GM10266 (cell line): ENCODE measurements around the gene TTLL9.

Experiments
- DNase-seq: peaks from one replicate; pipeline ENCODE4 v3.0.0; 2012; ENCODE audit errors: extremely low spot score
- CTCF ChIP-seq: IDR thresholded peaks from 2 replicates; pipeline ENCODE4 v1.5.1; 2012; ENCODE audit warnings: mild to moderate bottlenecking, low read depth; ENCODE audit not compliant: control insufficient read depth, insufficient read depth; ENCODE audit errors: missing control alignments

TTLL9 gene

GRCh38 chr20:31838646-31839292 is 31.7 kb upstream of the TTLL9 start:
- no peak for TF ChIP-seq CTCF
- DNase-seq = no peak

GRCh38 chr20:31839782-31840487 is 30.5 kb upstream of the TTLL9 start:
- DNase-seq = no peak
- no peak for TF ChIP-seq CTCF

DNA sequence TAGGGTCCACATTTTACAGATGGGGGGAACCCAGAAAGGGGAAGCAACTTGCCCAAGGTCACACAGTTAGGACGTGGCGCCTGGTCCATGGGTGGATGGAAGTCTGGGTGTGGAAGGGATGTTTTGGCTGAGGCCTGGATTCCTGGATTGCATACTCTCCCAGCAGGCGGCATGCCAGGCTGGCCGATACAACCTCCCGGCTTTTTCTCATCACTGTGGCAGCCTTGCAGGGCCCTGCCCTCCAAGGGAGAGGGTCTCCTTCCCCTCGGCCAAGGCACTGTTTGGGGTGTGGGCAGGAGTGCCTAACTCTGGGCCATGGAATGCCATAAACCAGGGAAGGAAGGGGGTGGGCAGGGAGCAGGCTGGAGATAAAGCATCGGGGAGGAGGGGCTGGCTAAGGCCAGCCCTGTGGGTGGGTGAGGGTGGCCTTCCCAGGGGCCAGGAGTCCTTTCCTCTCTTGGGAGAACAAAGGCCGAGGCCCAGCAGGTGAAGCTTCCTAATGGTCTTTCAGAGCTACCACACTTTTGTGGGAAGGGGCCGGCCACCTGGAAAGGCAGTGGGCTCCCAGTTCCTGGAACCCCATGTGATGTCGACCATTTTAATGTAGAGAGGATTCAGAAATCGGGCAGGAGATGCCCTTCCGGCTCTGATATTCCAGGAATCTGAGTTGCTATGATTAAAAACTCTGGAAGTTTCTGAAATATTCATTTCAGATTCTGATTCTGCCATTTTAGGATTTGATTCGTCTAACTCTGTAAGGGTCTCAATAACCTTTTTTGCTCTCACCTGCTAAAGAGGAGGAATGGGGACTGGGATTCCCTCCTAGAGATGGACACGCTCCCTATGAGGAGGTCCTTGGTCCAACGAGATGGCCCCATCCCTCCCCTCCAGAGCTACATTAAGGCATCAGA is 29.3 kb upstream of the TTLL9 start:
- no peak for DNase-seq
- no peak for TF ChIP-seq CTCF

GRCh38 chr20:31841928-31842327 is 28.5 kb upstream of the TTLL9 start:
- no peak for TF ChIP-seq CTCF

GRCh38 chr20:31842471-31843157 is 27.8 kb upstream of the TTLL9 start:
- DNase-seq = no peak
- no peak for TF ChIP-seq CTCF

More at GRCh38 chr20:31841928-31842327, 28.5 kb upstream of the TTLL9 start:
- DNase-seq = no peak

DNA sequence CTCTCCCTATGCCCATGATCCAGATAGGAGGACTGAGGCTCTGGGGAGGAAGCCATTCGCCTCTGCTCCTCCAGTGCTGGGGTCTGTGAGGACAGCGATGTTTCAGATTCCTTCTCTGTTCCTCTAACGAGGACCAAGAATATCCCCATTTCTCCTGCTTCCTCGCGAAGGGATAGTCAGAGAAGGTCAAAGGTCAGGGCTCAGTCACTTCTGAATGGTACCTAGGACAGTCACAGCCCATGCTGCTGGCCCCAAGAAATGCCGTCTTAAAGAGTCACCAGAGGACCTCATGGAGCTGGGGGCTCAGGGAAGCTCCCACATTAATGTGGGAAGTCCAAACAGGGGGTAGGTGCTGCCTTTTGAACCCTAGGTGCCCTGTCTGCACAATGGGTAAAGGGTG is 27.1 kb upstream of the TTLL9 start:
- no peak for DNase-seq
- no peak for TF ChIP-seq CTCF
